ENCODE measurements around the gene RRM1. TPM values are rescaled to one million over a fixed set of nuclear protein-coding genes. Genes with fewer than 3 reads are reported as not detected.

Gene RRM1
- total and polyA plus RNA-seq, 10 of the 15 experiments (the other 5 are each of a cell fraction or from before 2014, with no cell fraction given), result 94.0 to 255 (median 148) TPM

DNA sequence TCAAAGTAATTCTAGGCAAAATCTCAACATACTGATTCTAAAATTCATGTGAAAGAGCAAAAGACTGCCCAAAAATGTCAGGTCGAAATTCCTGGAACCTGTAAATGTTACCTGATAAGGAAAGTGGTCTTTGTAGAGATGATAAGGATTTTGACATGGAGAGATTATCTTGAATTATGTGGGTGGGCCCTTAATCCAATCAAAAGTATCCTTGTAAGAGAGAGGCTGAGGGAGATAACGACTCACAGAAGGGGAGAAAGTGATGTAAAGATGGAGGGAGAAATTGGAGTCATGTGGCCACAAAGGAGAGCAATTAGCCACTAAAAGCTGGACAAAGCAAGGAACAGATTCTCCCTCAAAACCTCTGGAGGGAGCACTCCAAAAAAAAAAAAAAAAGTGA is 20.5 kb downstream of the RRM1 start:
- ChIA-PET POLR2A (no interaction called here), SMC1A (ENCODE audit: uncharacterized antibody, unreplicated experiment) (interaction anchor here (0.6 kb wide), 1 partner anchor 1271 kb away, joined by 3 read pairs; no protein-coding TSS in a partner anchor), CTCF (no interaction called here), RAD21 (ENCODE audit: unreplicated experiment) (no interaction called here)
- TF ChIP-seq ETV6 (conservative IDR thresholded peaks at IDR 0.05 in 1 of 2, IDR thresholded peaks at IDR 0.05 in 1 of 2; ENCODE audit: borderline replicate concordance in 1 of 2, low read depth in 1 of 2) (no peak), RCOR1 (conservative IDR thresholded peaks at IDR 0.05; ENCODE audit: low read depth, low read length) (no peak), RAD51 (IDR thresholded peaks at IDR 0.05) (no peak)
- TF ChIP-seq, protein P1, sequence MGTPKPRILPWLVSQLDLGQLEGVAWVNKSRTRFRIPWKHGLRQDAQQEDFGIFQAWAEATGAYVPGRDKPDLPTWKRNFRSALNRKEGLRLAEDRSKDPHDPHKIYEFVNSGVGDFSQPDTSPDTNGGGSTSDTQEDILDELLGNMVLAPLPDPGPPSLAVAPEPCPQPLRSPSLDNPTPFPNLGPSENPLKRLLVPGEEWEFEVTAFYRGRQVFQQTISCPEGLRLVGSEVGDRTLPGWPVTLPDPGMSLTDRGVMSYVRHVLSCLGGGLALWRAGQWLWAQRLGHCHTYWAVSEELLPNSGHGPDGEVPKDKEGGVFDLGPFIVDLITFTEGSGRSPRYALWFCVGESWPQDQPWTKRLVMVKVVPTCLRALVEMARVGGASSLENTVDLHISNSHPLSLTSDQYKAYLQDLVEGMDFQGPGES (IDR thresholded peaks at IDR 0.05), result no peak
- TF ChIP-seq, protein P2, sequence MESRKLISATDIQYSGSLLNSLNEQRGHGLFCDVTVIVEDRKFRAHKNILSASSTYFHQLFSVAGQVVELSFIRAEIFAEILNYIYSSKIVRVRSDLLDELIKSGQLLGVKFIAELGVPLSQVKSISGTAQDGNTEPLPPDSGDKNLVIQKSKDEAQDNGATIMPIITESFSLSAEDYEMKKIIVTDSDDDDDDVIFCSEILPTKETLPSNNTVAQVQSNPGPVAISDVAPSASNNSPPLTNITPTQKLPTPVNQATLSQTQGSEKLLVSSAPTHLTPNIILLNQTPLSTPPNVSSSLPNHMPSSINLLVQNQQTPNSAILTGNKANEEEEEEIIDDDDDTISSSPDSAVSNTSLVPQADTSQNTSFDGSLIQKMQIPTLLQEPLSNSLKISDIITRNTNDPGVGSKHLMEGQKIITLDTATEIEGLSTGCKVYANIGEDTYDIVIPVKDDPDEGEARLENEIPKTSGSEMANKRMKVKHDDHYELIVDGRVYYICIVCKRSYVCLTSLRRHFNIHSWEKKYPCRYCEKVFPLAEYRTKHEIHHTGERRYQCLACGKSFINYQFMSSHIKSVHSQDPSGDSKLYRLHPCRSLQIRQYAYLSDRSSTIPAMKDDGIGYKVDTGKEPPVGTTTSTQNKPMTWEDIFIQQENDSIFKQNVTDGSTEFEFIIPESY (IDR thresholded peaks at IDR 0.05), result no peak
- TF ChIP-seq, protein P3, sequence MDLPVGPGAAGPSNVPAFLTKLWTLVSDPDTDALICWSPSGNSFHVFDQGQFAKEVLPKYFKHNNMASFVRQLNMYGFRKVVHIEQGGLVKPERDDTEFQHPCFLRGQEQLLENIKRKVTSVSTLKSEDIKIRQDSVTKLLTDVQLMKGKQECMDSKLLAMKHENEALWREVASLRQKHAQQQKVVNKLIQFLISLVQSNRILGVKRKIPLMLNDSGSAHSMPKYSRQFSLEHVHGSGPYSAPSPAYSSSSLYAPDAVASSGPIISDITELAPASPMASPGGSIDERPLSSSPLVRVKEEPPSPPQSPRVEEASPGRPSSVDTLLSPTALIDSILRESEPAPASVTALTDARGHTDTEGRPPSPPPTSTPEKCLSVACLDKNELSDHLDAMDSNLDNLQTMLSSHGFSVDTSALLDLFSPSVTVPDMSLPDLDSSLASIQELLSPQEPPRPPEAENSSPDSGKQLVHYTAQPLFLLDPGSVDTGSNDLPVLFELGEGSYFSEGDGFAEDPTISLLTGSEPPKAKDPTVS (IDR thresholded peaks at IDR 0.05; ENCODE audit: low read depth, low read length), result no peak
- TF ChIP-seq, protein P4, sequence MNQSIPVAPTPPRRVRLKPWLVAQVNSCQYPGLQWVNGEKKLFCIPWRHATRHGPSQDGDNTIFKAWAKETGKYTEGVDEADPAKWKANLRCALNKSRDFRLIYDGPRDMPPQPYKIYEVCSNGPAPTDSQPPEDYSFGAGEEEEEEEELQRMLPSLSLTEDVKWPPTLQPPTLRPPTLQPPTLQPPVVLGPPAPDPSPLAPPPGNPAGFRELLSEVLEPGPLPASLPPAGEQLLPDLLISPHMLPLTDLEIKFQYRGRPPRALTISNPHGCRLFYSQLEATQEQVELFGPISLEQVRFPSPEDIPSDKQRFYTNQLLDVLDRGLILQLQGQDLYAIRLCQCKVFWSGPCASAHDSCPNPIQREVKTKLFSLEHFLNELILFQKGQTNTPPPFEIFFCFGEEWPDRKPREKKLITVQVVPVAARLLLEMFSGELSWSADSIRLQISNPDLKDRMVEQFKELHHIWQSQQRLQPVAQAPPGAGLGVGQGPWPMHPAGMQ (IDR thresholded peaks at IDR 0.05; ENCODE audit: borderline replicate concordance), result no peak
- Histone ChIP-seq H2AFZ (ENCODE audit: control insufficient read depth, low read depth, low read length) (no peak overlapping the region), H3K4me1 (ENCODE audit: control insufficient read depth, insufficient read depth, low read length) (no peaks in the 10 kb centered on the region), H3K27me3 (replicated peaks in 1 of 2; ENCODE audit: control insufficient read depth in 2 of 2, insufficient read depth in 2 of 2, low read length in 1 of 2) (no peaks in the 10 kb centered on the region), H3K4me3 (no peak overlapping the region), H3K9ac (ENCODE audit: control insufficient read depth, insufficient read depth, low read length) (no peak overlapping the region), H3K4me2 (ENCODE audit: control insufficient read depth, insufficient read depth) (no peak overlapping the region), H4K20me1 (ENCODE audit: control insufficient read depth, insufficient read depth) (no peaks in the 10 kb centered on the region), H3K27ac (ENCODE audit: control insufficient read depth, insufficient read depth) (no peak overlapping the region), H3K36me3 (ENCODE audit: control insufficient read depth in 2 of 2, insufficient read depth in 2 of 2, low read length in 1 of 2) (peaks cover 0 to 17% of the 10 kb centered on the region in 2 experiments; a peak in 2 of 4 replicates), H3K79me2 (ENCODE audit: control insufficient read depth, insufficient read depth, low read length) (no peaks in the 10 kb centered on the region), H3K9me3 (replicated peaks; ENCODE audit: control insufficient read depth, insufficient read depth, low read length) (no peaks in the 10 kb centered on the region; the same call in 2 of the 3 replicates)
- no TSS peak for BruUV-seq (replicated peaks)
- DNase-seq (ENCODE audit: low read depth, low spot score), result no peak
- no peak for ATAC-seq
- intact Hi-C loops (cut with micrococcal nuclease; ENCODE audit: unreplicated experiment), result no loop called here
- no peak for FAIRE-seq
- 98% methylated on average over 2 of the region's 2 CpGs for WGBS (ENCODE audit: insufficient coverage, insufficient replicate concordance, low lambda C conversion rate, missing lambda C conversion rate)
- in situ Hi-C loops (cut with MboI), result no loop called here
